GM08714 (cell line): ENCODE results near the gene STAMBPL1.

Source experiments
- H3K4me3 ChIP-seq: fragments of 200-500 bp; sonication (Bioruptor generic); 2 replicates; pipeline ENCODE4 v1.5.1; 2014; ENCODE audit warnings: mild to moderate bottlenecking, low read length, inconsistent platforms
- ZNF274 ChIP-seq: IDR thresholded peaks from 2 replicates; pipeline ENCODE4 v1.6.1; 2012; ENCODE audit warnings: mild to moderate bottlenecking, low read depth, low read length

STAMBPL1 gene

DNA sequence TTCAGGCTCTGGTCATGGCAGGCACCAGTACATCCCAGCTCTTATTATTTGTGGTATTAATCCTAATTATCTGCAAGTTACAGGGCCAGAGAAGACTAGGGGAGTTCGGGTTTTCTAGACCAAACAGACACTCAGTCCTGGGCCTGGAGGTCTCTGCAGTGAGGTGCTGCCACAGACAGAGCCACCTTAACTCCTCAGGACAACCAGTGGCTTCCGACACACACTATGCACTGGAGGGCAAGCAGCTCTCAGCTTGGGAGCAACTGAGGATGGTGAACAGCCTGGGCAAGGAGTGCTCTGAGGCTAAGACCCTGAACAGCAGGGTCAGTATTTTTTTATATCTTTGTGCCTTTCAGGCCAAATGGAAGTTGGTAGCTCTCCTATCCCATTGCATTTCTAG is 53.5 kb downstream of the STAMBPL1 start:
- no peak overlapping the region for H3K4me3 ChIP-seq
- no peak for TF ChIP-seq ZNF274

DNA sequence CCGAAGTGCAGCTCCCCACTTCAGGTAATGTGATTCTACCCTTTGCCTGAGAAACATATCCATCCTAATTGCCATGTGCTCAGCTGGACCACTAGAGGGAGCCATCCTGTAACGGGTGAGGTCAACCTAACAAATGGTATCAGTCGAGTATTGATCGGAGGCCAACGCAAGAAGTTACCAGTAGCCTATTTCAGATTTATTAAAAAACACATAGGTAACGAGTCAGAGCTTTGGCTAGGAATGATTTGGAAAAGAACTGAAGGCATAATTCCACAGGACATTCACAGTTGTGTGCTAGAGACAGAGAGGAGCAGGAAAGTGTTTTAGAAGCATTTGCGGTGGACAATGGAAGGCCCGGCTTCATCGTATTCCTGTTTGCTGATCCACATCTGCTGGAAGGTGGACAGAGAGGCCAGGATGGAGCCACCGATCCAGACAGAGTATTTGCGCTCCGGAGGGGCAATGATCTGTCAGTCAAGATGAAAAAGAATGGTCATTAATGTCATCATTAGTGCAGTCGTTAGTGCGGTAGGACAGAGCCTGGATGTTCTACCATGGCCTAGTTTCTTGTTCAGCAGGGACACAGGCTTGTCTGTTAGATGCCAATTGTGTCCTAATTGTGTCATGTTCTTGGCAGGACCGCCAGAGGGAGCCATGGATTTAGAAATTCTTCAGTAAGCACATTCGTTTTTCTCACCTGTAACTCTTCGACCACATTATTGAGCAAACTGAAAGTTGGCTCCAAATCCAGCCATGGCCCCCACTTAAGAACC is 55.0 kb downstream of the STAMBPL1 start:
- TF ChIP-seq ZNF274 = no peak
- H3K4me3 ChIP-seq = peak overlapping the region; percentile 14; the same call in 1 of the 2 replicates

DNA sequence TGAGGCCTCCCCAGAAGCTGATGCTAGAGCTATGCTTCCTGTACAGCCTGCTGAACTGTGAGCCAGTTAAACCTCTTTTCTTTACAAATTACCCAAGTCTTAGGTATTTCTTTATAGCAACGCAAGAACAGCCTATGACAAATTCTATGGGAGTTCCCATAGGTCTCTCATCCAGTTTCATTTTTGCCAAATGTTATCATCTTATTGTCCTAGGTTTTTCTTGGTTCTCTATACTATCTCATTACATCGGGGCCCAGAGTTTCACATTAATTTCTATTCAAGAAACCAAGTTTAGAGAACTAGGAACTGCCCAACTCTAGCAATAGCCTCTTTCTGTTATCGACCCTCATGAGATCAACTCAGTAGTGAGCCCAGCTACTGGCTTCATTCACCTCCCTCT is 56.6 kb downstream of the STAMBPL1 start:
- no peak overlapping the region for H3K4me3 ChIP-seq
- no peak for TF ChIP-seq ZNF274

DNA sequence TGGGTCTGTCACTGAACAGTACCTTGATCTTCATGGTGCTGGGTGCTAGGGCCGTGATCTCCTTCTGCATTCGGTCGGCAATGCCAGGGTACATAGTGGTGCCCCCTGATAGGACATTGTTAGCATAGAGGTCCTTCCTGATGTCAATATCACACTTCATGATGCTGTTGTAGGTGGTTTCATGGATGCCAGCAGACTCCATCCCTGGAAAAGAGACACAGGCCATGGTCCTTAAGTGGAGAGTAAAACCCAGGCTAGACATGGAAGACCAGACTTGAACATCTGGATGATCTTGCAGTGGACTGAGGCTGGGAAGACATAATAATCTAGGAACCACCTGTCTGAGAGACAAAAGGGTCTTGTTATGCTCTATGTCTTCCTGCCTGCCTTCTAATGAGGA is 58.0 kb downstream of the STAMBPL1 start:
- TF ChIP-seq ZNF274 = no peak
- no peak overlapping the region for H3K4me3 ChIP-seq

DNA sequence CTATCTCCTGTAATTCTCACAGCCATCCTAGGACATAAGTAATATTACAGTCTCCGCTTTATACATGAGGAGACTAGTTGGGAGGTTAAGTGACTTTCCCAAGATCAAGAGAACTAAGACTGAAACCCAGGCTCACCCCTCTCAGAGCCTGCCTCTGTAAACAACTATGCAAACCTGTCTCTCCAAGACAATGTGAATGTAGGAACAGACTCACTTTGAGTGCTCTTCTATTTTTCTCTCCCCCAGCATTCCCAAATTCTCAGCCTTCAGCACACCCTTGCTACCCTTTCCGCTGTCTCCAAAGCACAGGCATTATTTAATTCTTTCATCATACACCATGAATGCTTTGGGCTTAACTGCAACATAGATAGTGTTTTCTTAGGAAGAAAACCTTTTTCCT is 58.9 kb downstream of the STAMBPL1 start:
- H3K4me3 ChIP-seq = no peak overlapping the region
- no peak for TF ChIP-seq ZNF274

DNA sequence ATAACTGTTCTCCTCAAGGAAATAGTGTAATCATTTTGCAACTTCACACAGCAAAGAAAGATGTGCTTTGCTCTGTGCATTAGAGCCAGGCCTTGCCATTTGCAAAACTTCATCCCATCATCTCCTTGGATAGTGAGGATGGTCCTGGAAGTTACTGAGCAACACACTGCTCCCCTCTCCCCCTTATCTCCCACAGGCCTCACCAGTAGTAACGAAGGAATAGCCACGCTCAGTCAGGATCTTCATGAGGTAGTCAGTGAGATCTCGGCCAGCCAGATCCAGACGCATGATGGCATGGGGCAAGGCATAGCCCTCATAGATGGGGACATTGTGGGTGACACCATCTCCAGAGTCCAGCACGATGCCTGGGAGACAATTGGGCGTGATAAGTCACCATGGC is 61.0 kb downstream of the STAMBPL1 start:
- no peak overlapping the region for H3K4me3 ChIP-seq
- TF ChIP-seq ZNF274 = no peak

DNA sequence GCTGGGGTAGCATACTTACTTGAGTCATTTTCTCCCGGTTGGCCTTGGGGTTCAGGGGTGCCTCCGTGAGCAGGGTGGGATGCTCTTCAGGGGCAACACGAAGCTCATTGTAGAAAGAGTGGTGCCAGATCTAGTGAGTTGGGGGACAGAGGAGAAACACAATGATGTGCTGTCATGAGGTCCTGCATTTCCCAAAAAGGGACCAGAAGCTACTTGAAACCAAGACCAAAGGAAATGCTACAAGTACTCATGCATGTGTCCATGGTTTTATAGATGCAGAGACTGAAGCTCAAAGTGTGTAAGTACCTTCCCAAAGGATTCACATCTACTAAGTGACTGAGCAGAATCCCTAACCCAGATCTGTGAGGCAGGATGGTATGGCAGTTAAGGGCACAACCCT is 63.7 kb downstream of the STAMBPL1 start:
- TF ChIP-seq ZNF274 = no peak
- H3K4me3 ChIP-seq = no peak overlapping the region

DNA sequence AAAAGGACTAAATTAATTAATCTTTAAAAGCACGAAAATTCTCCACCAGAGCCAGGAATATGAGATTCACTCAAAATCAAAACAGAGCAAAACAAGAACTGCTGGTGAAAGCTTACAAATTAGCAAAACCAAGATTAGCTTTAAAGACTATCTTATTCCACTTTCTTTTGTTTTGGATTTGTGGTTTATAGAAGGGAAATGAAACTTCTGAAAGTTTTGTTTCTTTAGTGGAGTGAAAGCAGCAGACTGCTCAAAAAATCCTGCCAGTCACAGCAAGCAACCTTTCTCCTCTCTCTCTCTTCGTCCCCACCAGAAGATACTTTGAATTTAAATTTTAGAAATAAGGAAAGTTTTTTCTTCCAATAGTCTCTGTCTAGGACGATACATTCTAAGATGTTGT is 64.8 kb downstream of the STAMBPL1 start:
- TF ChIP-seq ZNF274 = no peak
- H3K4me3 ChIP-seq = no peak overlapping the region

DNA sequence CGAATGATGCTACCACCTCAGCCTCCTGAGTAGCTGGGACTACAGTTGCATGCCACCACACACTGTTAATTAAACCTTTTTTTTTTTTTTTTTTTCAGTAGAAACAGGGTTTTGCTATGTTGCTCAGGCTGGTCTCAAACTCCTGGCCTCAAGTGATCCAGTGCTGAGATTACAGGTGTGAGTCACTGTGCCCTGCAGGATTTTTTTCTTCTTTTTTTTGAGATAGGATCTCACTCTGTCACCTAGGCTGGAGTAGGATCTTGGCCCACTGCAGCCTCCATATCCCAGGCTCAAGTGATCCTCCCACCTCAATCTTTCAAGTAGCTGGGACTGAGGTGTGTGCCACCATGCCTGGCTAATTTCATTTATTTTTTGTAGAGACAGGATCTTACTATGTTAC is 66.2 kb downstream of the STAMBPL1 start:
- TF ChIP-seq ZNF274 = no peak
- no peak overlapping the region for H3K4me3 ChIP-seq

DNA sequence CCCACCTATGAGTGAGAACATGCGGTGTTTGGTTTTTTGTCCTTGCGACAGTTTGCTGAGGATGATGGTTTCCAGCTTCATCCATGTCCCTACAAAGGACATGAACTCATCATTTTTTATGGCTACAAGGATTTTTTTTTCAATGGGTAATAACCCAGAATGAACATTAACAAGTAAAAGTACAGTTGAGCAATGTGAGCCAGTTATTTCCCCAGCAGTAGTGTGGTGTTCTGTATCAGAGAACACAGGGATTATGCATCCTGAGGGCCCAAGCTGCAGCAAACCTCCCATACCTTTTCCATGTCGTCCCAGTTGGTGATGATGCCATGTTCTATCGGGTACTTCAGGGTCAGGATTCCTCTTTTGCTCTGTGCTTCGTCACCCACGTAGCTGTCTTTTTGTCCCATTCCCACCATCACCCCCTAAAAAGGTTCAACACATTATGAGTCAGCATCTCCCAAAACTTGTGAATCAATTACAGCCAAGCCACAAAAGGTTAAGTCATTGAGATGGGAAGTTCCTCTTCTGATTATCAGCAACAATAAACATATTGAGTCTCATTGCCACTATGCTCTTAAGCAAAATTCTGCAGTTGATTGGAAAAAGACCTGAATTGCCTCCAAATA is 67.0 kb downstream of the STAMBPL1 start:
- no peak for TF ChIP-seq ZNF274
- H3K4me3 ChIP-seq = no peak overlapping the region

DNA sequence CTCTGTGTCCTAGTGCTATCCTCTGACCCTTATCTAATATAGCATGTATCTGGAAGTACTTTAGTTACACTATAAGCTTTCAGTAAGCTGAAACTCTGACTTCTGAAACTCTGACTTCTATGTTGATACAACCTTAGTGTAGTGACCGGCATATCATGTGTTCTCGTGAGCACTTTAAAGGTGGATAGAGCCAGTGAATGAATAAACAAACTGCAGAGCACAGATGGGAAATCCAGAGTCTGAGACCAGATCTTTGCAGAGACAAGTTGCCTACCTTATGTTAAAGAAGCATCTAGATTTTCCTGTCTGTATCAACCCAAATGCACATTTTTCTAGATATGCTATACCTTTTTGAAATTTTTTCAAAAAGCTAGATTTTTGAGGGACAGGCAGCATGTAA is 69.0 kb downstream of the STAMBPL1 start:
- H3K4me3 ChIP-seq = no peak overlapping the region
- TF ChIP-seq ZNF274 = no peak

DNA sequence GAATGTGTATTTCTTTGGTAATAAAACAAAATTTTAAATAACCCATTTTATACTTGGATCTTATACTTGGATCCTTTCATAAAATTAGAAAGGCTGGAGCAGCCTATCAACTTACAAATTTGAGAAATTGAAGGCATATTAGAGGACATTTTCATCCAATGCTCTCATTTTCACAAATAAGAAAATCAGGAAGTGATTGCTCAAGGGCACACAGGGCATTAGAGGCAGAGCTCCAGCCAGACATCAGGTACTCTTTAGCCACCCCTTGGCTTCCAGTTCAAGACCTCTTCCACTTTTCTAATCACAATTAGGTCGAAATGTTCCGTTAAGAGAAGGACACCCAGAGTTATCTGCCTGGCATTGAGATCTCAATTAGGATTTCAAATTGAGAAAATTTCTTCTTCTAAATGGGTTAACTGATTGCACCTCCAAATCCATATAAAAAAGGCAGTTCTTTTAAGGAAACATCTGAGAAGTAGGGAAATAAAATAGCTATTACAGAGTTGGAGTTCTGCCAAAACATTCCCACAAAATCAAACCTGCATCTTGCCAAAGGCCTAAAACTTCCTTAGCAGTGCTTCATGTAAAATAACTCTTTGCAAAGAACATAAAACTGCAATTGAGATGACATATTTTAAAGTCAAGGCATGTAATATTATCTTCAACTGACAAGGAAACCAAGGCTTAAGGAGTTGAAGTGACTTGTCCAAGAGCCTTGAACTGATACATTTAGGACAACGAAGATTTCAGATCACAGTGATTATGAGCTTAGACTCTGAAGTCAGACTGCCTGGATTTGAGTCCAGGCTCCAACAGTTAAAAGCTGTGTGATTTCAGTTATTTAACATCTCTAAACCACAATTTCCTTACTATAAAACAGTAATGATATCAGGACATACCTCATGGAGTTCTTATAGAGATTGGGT is 70.1 kb downstream of the STAMBPL1 start:
- H3K4me3 ChIP-seq = no peak overlapping the region
- no peak for TF ChIP-seq ZNF274

DNA sequence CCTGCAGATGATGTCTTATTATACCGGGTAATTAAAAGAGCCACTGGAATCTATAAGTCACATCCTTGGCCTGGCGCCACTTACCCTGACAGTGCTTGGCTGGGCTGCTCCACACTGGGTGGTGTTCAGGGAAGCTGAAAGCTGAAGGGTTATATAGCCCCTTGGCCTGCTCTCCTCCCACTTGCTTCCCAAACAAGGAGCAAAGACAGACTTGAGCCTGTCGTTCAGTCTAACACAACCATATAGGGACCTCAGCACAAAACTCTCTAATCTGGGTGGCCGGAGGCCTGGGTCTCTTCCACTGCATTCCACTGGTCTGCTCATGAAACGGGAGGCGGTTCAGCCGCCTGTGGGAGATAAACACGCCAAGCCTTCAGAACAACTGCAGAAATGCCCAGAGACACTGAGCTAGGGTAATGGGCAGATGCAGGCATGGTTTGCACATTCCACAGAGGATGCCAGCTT is 72.6 kb downstream of the STAMBPL1 start, which contains the start of gene ACTA2:
ACTA2 (minus strand) TSS at position 127 of the 465 bp plus-strand sequence. CDS start 3,843 bp downstream, outside the sequence.
- no peak for TF ChIP-seq ZNF274
- H3K4me3 ChIP-seq = no peak within 1 kb of the TSS

DNA sequence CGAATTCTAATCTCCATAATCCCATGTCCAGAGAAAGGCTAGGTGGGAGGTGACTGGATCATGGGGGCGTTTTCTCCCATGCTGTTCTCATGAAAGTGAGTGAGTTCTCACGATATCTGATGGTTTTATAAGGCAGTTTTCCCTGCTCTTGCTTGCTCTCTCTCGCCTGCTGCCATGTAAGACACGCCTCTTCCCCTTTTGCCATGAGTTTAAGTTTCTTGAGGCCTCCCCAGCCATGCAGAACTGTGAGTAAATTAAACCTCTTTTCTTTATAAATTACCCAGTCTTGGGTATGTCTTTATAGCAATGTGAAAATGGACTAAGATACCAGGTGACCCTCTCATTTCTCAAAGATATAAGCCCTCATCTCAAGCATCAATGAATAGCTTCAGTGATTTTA is 73.6 kb downstream of the STAMBPL1 start:
- TF ChIP-seq ZNF274 = no peak

More for the DNA sequence above, 73.6 kb downstream of the STAMBPL1 start:
- H3K4me3 ChIP-seq = no peak overlapping the region
